B cell (primary cell): ENCODE results near the gene CDC42BPB. TPM values are rescaled to one million over a fixed set of nuclear protein-coding genes. Genes with fewer than 3 reads are reported as not detected.

ENCODE experiments used
- ATAC-seq: fragments of 200-7000 bp; cut with Tn5 transposase; one replicate; pipeline ENCODE4 v1.10.0; 2021; ENCODE audit warnings: low read depth, mild to moderate bottlenecking, moderate number of reproducible peaks, moderate library complexity
- CTCF ChIA-PET: fragments of 350-600 bp; sonication (Branson Sonifier 250); formaldehyde crosslinking; loops from one replicate; lab custom pipeline; 2021; ENCODE audit warnings: antibody characterized with exemption, inconsistent platforms; lab: Charles Lee
- POLR2A ChIA-PET: fragments of 350-600 bp; sonication (Branson Sonifier 250); formaldehyde crosslinking; loops from one replicate; lab custom pipeline; 2021; ENCODE audit warnings: antibody characterized with exemption; lab: Charles Lee
- DNase-seq: peaks from one replicate; pipeline ENCODE4 v3.0.0; 2013
- H2AFZ ChIP-seq: 2 replicates; pipeline ENCODE4 v1.6.1; 2012; ENCODE audit warnings: mild to moderate bottlenecking, low read depth, low read length; ENCODE audit not compliant: insufficient read depth, poor library complexity, severe bottlenecking
- H3K27ac ChIP-seq, 2 donors: 1 replicate in 1 of 2; 2 replicates in 1 of 2; pipeline ENCODE4 v1.5.1; 2012 to 2013; ENCODE audit warnings: low read length in 2 of 2, mild to moderate bottlenecking in 2 of 2, moderate library complexity in 1 of 2
- H3K27me3 ChIP-seq, 4 experiments: fragments of 200-600 bp in 1 of 4; sonication (generic) in 1 of 4; replicated peaks in 1 of 4; 1 replicate in 2 of 4; 2 replicates in 2 of 4; pipeline versions ENCODE4 v1.6.1 to v1.7.0; 2013 to 2016; ENCODE audit warnings: low read length in 3 of 4, mild to moderate bottlenecking in 2 of 4, mixed read lengths in 1 of 4, moderate library complexity in 1 of 4; ENCODE audit not compliant: insufficient read depth in 4 of 4, control insufficient read depth in 3 of 4; ENCODE audit errors: control extremely low read depth in 1 of 4
- H3K36me3 ChIP-seq, 2 experiments: replicated peaks in 1 of 2; 1 replicate in 1 of 2; 2 replicates in 1 of 2; pipeline versions ENCODE4 v1.6.1 to v1.7.1; 2013; ENCODE audit warnings: low read length in 1 of 2; ENCODE audit not compliant: insufficient read depth in 2 of 2, control insufficient read depth in 1 of 2; ENCODE audit errors: control extremely low read depth in 1 of 2, extremely low read depth in 1 of 2
- H3K4me1 ChIP-seq, 2 donors: fragments of 200-600 bp in 1 of 2; sonication (generic) in 1 of 2; 1 replicate in 1 of 2; 2 replicates in 1 of 2; pipeline versions ENCODE4 v1.5.1 to v1.6.1; 2013 to 2017; ENCODE audit warnings: low read length in 2 of 2; ENCODE audit not compliant: control insufficient read depth in 2 of 2, insufficient read depth in 2 of 2
- H3K4me2 ChIP-seq: replicated peaks from 2 replicates; pipeline ENCODE3; 2012; ENCODE audit warnings: mild to moderate bottlenecking, low read depth, low read length; ENCODE audit not compliant: poor library complexity, severe bottlenecking
- H3K4me3 ChIP-seq, 5 experiments: fragments of 200-600 bp in 1 of 5; sonication (generic) in 1 of 5; 1 replicate in 3 of 5; 2 replicates in 2 of 5; pipeline versions ENCODE4 v1.5.1 to v1.7.0; 2011 to 2016; ENCODE audit warnings: low read length in 4 of 5, mild to moderate bottlenecking in 4 of 5, low read depth in 2 of 5, control low read depth in 1 of 5, moderate library complexity in 1 of 5; ENCODE audit not compliant: insufficient read depth in 1 of 5; ENCODE audit errors: control extremely low read depth in 1 of 5, extremely low read depth in 1 of 5
- H3K79me2 ChIP-seq: fragments of 200-600 bp; sonication (generic); one replicate; pipeline ENCODE4 v1.6.0; 2016; ENCODE audit warnings: low read length; ENCODE audit not compliant: control insufficient read depth, insufficient read depth
- H3K9ac ChIP-seq: fragments of 200-600 bp; sonication (generic); 2 replicates; pipeline ENCODE4 v1.6.1; 2017; ENCODE audit warnings: mild to moderate bottlenecking, low read length, moderate library complexity
- H3K9me3 ChIP-seq, 3 donors: one replicate each; pipeline versions ENCODE4 v1.6.1 to v1.7.1; 2013; ENCODE audit warnings: low read length in 2 of 3; ENCODE audit not compliant: control insufficient read depth in 2 of 3, insufficient read depth in 1 of 3; ENCODE audit errors: control extremely low read depth in 1 of 3
- H4K20me1 ChIP-seq: 2 replicates; pipeline ENCODE4 v1.6.0; 2012; ENCODE audit warnings: mild to moderate bottlenecking, low read length; ENCODE audit not compliant: insufficient read depth, control insufficient read depth, poor library complexity, severe bottlenecking
- H3K27ac Mint-ChIP-seq: one replicate; pipeline ENCODE4 v1.8.0; 2021; ENCODE audit warnings: mixed read lengths
- H3K27me3 Mint-ChIP-seq: one replicate; pipeline ENCODE4 v1.8.0; 2021; ENCODE audit warnings: mixed read lengths
- H3K4me1 Mint-ChIP-seq: one replicate; pipeline ENCODE4 v1.8.0; 2021; ENCODE audit warnings: mixed read lengths
- H3K4me3 Mint-ChIP-seq: one replicate; pipeline ENCODE4 v1.8.0; 2021; ENCODE audit warnings: mixed read lengths
- H3K9me3 Mint-ChIP-seq: one replicate; pipeline ENCODE4 v1.8.0; 2022; ENCODE audit warnings: mixed read lengths; ENCODE audit not compliant: insufficient read depth
- CTCF ChIP-seq: fragments of 200-600 bp; IDR thresholded peaks from one replicate; pipeline ENCODE4 v1.8.0; 2022; ENCODE audit warnings: antibody characterized with exemption, mild to moderate bottlenecking
- EZH2 ChIP-seq: IDR thresholded peaks from 2 replicates; pipeline ENCODE4 v1.6.1; 2012; ENCODE audit warnings: borderline replicate concordance, low read depth, mild to moderate bottlenecking, moderate library complexity, low read length; ENCODE audit not compliant: insufficient read depth, poor library complexity, severe bottlenecking
- WGBS: methylation state at CpG from one replicate; pipeline ENCODE4 v1.1.5; 2013; ENCODE audit warnings: missing lambda C conversion rate; ENCODE audit not compliant: insufficient coverage; 5-methylcytosine and 5-hydroxymethylcytosine counted together
- intact Hi-C: fragments of 100-400 bp; cut with micrococcal nuclease; formaldehyde crosslinking; loops from one replicate; pipeline ENCODE4 v1.10.0; 2022
- polyA plus RNA-seq: library from polyadenylated mRNA; depleted of rRNA; stranded (reverse); fragments of >200 nt; gene quantifications from 2 replicates; pipeline ENCODE4 v1.2.3, GENCODE V29; 2012
- total RNA-seq, 2 donors: library from RNA; stranded (reverse); fragments of 120-200 nt in 1 of 2; gene quantifications; 1 replicate in 1 of 2; 2 replicates in 1 of 2; pipeline versions ENCODE4 v1.2.3 to v1.2.4, GENCODE V29; 2013 to 2022

CDC42BPB gene
- total and polyA plus RNA-seq, 2 donors (not counting 1 experiment from before 2014, with no cell fraction given), result 23.9 to 52.5 TPM

- Mint-ChIP-seq H3K4me3 (peak overlapping the region; percentile 59), H3K27me3 (no peaks in the 10 kb centered on the region), H3K27ac (peak overlapping the region; percentile 86), H3K4me1 (peaks cover 60% of the 10 kb centered on the region), H3K9me3 (no peaks in the 10 kb centered on the region)
- CTCF ChIA-PET, result interaction anchor here (0.5 kb wide), 1 partner anchor 187 kb away, joined by 4 read pairs; no protein-coding TSS in a partner anchor
- Histone ChIP-seq H3K27me3 (no peaks in the 10 kb centered on the region), H3K9ac (peak overlapping the region; percentile 13), H3K27ac (peak overlapping the region; percentile 80 to 84), H3K4me2 (peak overlapping the region; percentile 50), H3K36me3 (peaks cover 2 to 57% of the 10 kb centered on the region in 2 experiments), H2AFZ (no peak overlapping the region), H3K4me3 (no peak overlapping the region), H3K9me3 (peaks cover 0 to 3% (median 0%) of the 10 kb centered on the region in 3 donors), H3K4me1 (peaks cover 62 to 71% of the 10 kb centered on the region in 2 donors), H4K20me1 (no peaks in the 10 kb centered on the region), H3K79me2 (peaks cover 24% of the 10 kb centered on the region)
- no peak for DNase-seq
- POLR2A ChIA-PET, result no interaction called here
- ATAC-seq, result no peak
- no peak for TF ChIP-seq EZH2
- TF ChIP-seq CTCF, result no peak
- intact Hi-C loops, result no loop called here
- WGBS, result 100% methylated on average over 2 of the region's 8 CpGs
These were observed 157.8 kb downstream of the CDC42BPB start for GRCh38 chr14:102899516-102899900.

- peaks cover 20% of the 10 kb centered on the region for H3K79me2 ChIP-seq
- H3K9ac ChIP-seq, result peak overlapping the region; percentile 13
- H3K4me1 ChIP-seq, result peaks cover 62 to 67% of the 10 kb centered on the region in 2 donors
- Mint-ChIP-seq H3K27me3 (no peaks in the 10 kb centered on the region), H3K9me3 (no peaks in the 10 kb centered on the region), H3K4me3 (peak overlapping the region; percentile 66), H3K27ac (peak overlapping the region; percentile 86), H3K4me1 (peaks cover 60% of the 10 kb centered on the region)
- H3K27me3 ChIP-seq, result no peaks in the 10 kb centered on the region
- intact Hi-C loops, result no loop called here
- no peaks in the 10 kb centered on the region for H4K20me1 ChIP-seq
- DNase-seq, result peak; percentile 75
- POLR2A ChIA-PET, result no interaction called here
- peaks cover 0 to 3% (median 0%) of the 10 kb centered on the region in 3 donors for H3K9me3 ChIP-seq
- 46% methylated on average over 11 of the region's 18 CpGs for WGBS
- CTCF ChIA-PET, result no interaction called here
- H3K4me3 ChIP-seq, result no peak overlapping the region
- H3K4me2 ChIP-seq, result peak overlapping the region; percentile 50
- H3K27ac ChIP-seq, result peak overlapping the region; percentile 80 to 84
- H3K36me3 ChIP-seq, result peaks cover 2 to 56% of the 10 kb centered on the region in 2 experiments
- no peak for TF ChIP-seq CTCF
- no peak for TF ChIP-seq EZH2
- ATAC-seq, result peak; percentile 31
- H2AFZ ChIP-seq, result no peak overlapping the region
These were observed 158.4 kb downstream of the CDC42BPB start for GRCh38 chr14:102898776-102899515.
